ENCODE results near the gene BICD2. TPM values are rescaled to one million over a fixed set of nuclear protein-coding genes. Genes with fewer than 3 reads are reported as not detected.

BICD2 gene
- total and polyA plus RNA-seq, 9 of the 15 experiments (the other 6 are each of a cell fraction or from before 2014, with no cell fraction given), result 3.6 to 23.4 (median 11.8) TPM

GRCh38 chr9:92737611-92738299, 26.9 kb downstream of the BICD2 start (continued):
- no peak for TF ChIP-seq ID3 (CRISPR knock-in tag; IDR thresholded peaks at IDR 0.05)
- TF ChIP-seq ID3 (tag; IDR thresholded peaks at IDR 0.05), result no peak

GRCh38 chr9:92737216-92737606, 27.4 kb downstream of the BICD2 start:
- DNase-seq (ENCODE audit: extremely low read depth in 1 of 4, low spot score in 3 of 4), result no peak
- ATAC-seq, result no peak
- Histone ChIP-seq H3K27ac (ENCODE audit: extremely low read depth, low read depth, low read length) (no peak overlapping the region), H3K9me3 (replicated peaks; ENCODE audit: control insufficient read depth, insufficient read depth, low read depth, low read length) (no peaks in the 10 kb centered on the region), H3K4me3 (no peak overlapping the region), H3K4me1 (replicated peaks in 1 of 2; ENCODE audit: control insufficient read depth in 2 of 2, insufficient read depth in 2 of 2, low read length in 2 of 2) (peaks cover 11 to 12% of the 10 kb centered on the region in 2 experiments), H3K79me2 (ENCODE audit: control insufficient read depth, insufficient read depth, low read length) (peaks cover 78% of the 10 kb centered on the region), H3K9ac (ENCODE audit: insufficient read depth in 1 of 2, low read depth in 2 of 2, low read length in 2 of 2) (no peak overlapping the region), H3K4me2 (ENCODE audit: insufficient read depth, low read length) (no peak overlapping the region), H4K20me1 (replicated peaks; ENCODE audit: control insufficient read depth, insufficient read depth, low read length) (peaks cover 52% of the 10 kb centered on the region), H3K27me3 (ENCODE audit: control insufficient read depth in 2 of 2, insufficient read depth in 2 of 2, low read length in 2 of 2) (no peaks in the 10 kb centered on the region), H3K36me3 (ENCODE audit: control insufficient read depth, insufficient read depth, low read length) (no peaks in the 10 kb centered on the region; the same call in 2 of the 3 replicates), H2AFZ (ENCODE audit: low read depth, low read length) (no peak overlapping the region), H3K9me1 (ENCODE audit: control insufficient read depth, insufficient read depth, low read length) (peaks cover 8% of the 10 kb centered on the region)
- in situ Hi-C loops (cut with MboI) (no loop called here), intact Hi-C loops (cut with micrococcal nuclease) (no loop called here)
- BruUV-seq (replicated peaks), result no TSS peak
- FAIRE-seq, result no peak
- ChIA-PET CTCF (ENCODE audit: low intra/inter-chr PET ratio) (no interaction called here), POLR2A (interaction anchor here (1.2 kb wide), 2 partner anchors 8 to 9 kb away, joined by 3 read pairs; no protein-coding TSS in a partner anchor)
- 55% methylated on average over 6 of the region's 6 CpGs for WGBS (ENCODE audit: insufficient coverage, low coverage, missing lambda C conversion rate)
- no peak for TF ChIP-seq ZBTB2 (IDR thresholded peaks at IDR 0.05)
- TF ChIP-seq COPS2 (conservative IDR thresholded peaks at IDR 0.05), result no peak
- TF ChIP-seq ZFPM2 (CRISPR knock-in tag; IDR thresholded peaks at IDR 0.05), result no peak
- no peak for TF ChIP-seq GTF3C2 (IDR thresholded peaks at IDR 0.05; ENCODE audit: borderline replicate concordance, extremely low read depth, insufficient read length)
- TF ChIP-seq ATF1 (CRISPR knock-in tag; IDR thresholded peaks at IDR 0.05), result no peak
- no peak for TF ChIP-seq ATF1 (tag; IDR thresholded peaks at IDR 0.05)
- no peak for TF ChIP-seq GATAD2A (IDR thresholded peaks at IDR 0.05)
- no peak for TF ChIP-seq ZNF280A (IDR thresholded peaks at IDR 0.05; ENCODE audit: low read depth, partially characterized antibody)
- TF ChIP-seq PHB (CRISPR knock-in tag; IDR thresholded peaks at IDR 0.05), result no peak
- no peak for TF ChIP-seq MBD1 (CRISPR knock-in tag; IDR thresholded peaks at IDR 0.05)
